GM18909 (cell line): Measurements from ENCODE around the gene CDC14C.
"Not testable (repeated sequence)": the region's sequence is repeated elsewhere in the genome, so short reads cannot be mapped to it uniquely, and the experiment has no call there.

Experiments used
- ATAC-seq: cut with Tn5 transposase; IDR thresholded peaks from one replicate; pipeline ENCODE4 v1.9.1; 2021; ENCODE audit warnings: mild to moderate bottlenecking; ENCODE audit not compliant: unreplicated experiment, poor library complexity

The CDC14C gene

GRCh38 chr7:48924433-48924832, at the start of gene CDC14C:
Gene CDC14C, plus strand, starts transcription at chr7:48924547. Its CDS starts 126 bp downstream, at chr7:48924673.
- ATAC-seq, result no peak

- no peak for ATAC-seq
Measured at GRCh38 chr7:48875045-48875916, 49.1 kb upstream of the CDC14C start.

- no peak for ATAC-seq
Measured at GRCh38 chr7:48876087-48876486, 48.3 kb upstream of the CDC14C start.

GRCh38 chr7:48880851-48881250, 43.5 kb upstream of the CDC14C start:
- ATAC-seq, result no peak

GRCh38 chr7:48887500-48887899, 36.8 kb upstream of the CDC14C start:
- ATAC-seq, result no peak

GRCh38 chr7:48894574-48894973, 29.8 kb upstream of the CDC14C start:
- no peak for ATAC-seq

GRCh38 chr7:48899932-48900331, 24.4 kb upstream of the CDC14C start:
- ATAC-seq, result no peak

GRCh38 chr7:48901966-48902365, 22.4 kb upstream of the CDC14C start:
- no peak for ATAC-seq

- ATAC-seq, result no peak
Measured at GRCh38 chr7:48904975-48905374, 19.4 kb upstream of the CDC14C start.

GRCh38 chr7:48905686-48906085, 18.7 kb upstream of the CDC14C start:
- not testable (repeated sequence) for ATAC-seq

- not testable (repeated sequence) for ATAC-seq
Measured at GRCh38 chr7:48909887-48910286, 14.5 kb upstream of the CDC14C start.

- ATAC-seq, result no peak
Measured at GRCh38 chr7:48931481-48931880, 7.1 kb downstream of the CDC14C start.

GRCh38 chr7:48932126-48932910, 8.0 kb downstream of the CDC14C start:
- ATAC-seq, result no peak

- no peak for ATAC-seq
Measured at GRCh38 chr7:48933549-48934085, 9.3 kb downstream of the CDC14C start.

GRCh38 chr7:48938539-48939295, 14.4 kb downstream of the CDC14C start:
- ATAC-seq, result no peak

- no peak for ATAC-seq
Measured at GRCh38 chr7:48943279-48943990, 19.1 kb downstream of the CDC14C start.

GRCh38 chr7:48955916-48956315, 31.6 kb downstream of the CDC14C start:
- ATAC-seq, result no peak

- ATAC-seq, result no peak
Measured at GRCh38 chr7:48959676-48960075, 35.3 kb downstream of the CDC14C start.

- ATAC-seq, result no peak
Measured at GRCh38 chr7:48962821-48963505, 38.6 kb downstream of the CDC14C start.
